ENCODE results near the gene RNU5D-1. TPM values are rescaled to one million over a fixed set of nuclear protein-coding genes. Genes with fewer than 3 reads are reported as not detected.

The RNU5D-1 gene
- total and polyA plus RNA-seq, 2 of the 13 experiments (the other 11 are each of a cell fraction or from before 2014, with no cell fraction given) = 165 TPM; not detected in 1

- no peak for TF ChIP-seq GMEB1 (CRISPR knock-in tag; IDR thresholded peaks at IDR 0.05; ENCODE audit: borderline replicate concordance)
- peak; percentile 81; the same call in 1 of the 2 replicates for TF ChIP-seq NR2F2 (IDR thresholded peaks at IDR 0.05; ENCODE audit: borderline replicate concordance, low read depth)
- TF ChIP-seq KIAA2018 (CRISPR knock-in tag; IDR thresholded peaks at IDR 0.05; ENCODE audit: borderline replicate concordance) = no peak
- no peak for TF ChIP-seq RFXAP (CRISPR knock-in tag; IDR thresholded peaks at IDR 0.05; ENCODE audit: borderline replicate concordance)
- peak; percentile 65; the same call in 1 of the 2 replicates for TF ChIP-seq FOXK1 (CRISPR knock-in tag; IDR thresholded peaks at IDR 0.05; ENCODE audit: borderline replicate concordance, low read depth)
- peak; percentile 30 for TF ChIP-seq XRCC5 (optimal IDR thresholded peaks at IDR 0.05; ENCODE audit: low read length)
- no peak for TF ChIP-seq CREB1 (IDR thresholded peaks at IDR 0.05)
- peak; percentile 38; the same call in 1 of the 2 replicates for TF ChIP-seq CREB1 (CRISPR knock-in tag; IDR thresholded peaks at IDR 0.05)
- 0 out of 2 replicates have a peak, but pooled peaks have one; percentile 17 for TF ChIP-seq DMTF1 (CRISPR knock-in tag; IDR thresholded peaks at IDR 0.05)
- TF ChIP-seq NFIC (IDR thresholded peaks at IDR 0.05; ENCODE audit: low read length) = peak; percentile 63; the same call in 1 of the 2 replicates
- peak in 1 of 2 experiments; percentile 49; a peak in 1 of 4 replicates for TF ChIP-seq NR2F1 (CRISPR knock-in tag; IDR thresholded peaks at IDR 0.05)
- peak; percentile 46 for TF ChIP-seq UBTF (CRISPR knock-in tag; IDR thresholded peaks at IDR 0.05)
- TF ChIP-seq RBM22 (optimal IDR thresholded peaks at IDR 0.05; ENCODE audit: low read length) = no peak
- TF ChIP-seq RARA (CRISPR knock-in tag; IDR thresholded peaks at IDR 0.05) = peak; percentile 95
- peak; percentile 59; the same call in 1 of the 2 replicates for TF ChIP-seq ZFX (CRISPR knock-in tag; IDR thresholded peaks at IDR 0.05; ENCODE audit: low read depth)
These were observed 29.8 kb downstream of the RNU5D-1 start (continued) for GRCh38 chr1:44701141-44701573.

Measured in HepG2 (cell line).